Fibroblast of the aortic adventitia (primary cell): ENCODE data around the gene MEG3. TPM values are rescaled to one million over a fixed set of nuclear protein-coding genes. Genes with fewer than 3 reads are reported as not detected.

Source experiments
- DNase-seq: peaks from one replicate; pipeline ENCODE4 v3.0.0-alpha.2; 2010; ENCODE audit warnings: low read depth
- H3K4me3 ChIP-seq: 2 replicates; pipeline ENCODE4 v1.5.1; 2011; ENCODE audit warnings: low read depth, mild to moderate bottlenecking, control low read depth, low read length, moderate library complexity
- total RNA-seq: library from RNA; depleted of rRNA; stranded (reverse); fragments of >200 nt; gene quantifications from 2 replicates; pipeline ENCODE4 v1.2.3, GENCODE V29; 2012; ENCODE audit warnings: low replicate concordance
- TF ChIP-seq, protein P1 (sequence below): IDR thresholded peaks from 2 replicates; pipeline ENCODE4 v1.5.1; 2011; ENCODE audit warnings: mild to moderate bottlenecking, low read length, control low read depth, inconsistent platforms; ENCODE audit not compliant: insufficient read depth

The MEG3 gene
- total RNA-seq, 1 donor = 155 TPM

DNA sequence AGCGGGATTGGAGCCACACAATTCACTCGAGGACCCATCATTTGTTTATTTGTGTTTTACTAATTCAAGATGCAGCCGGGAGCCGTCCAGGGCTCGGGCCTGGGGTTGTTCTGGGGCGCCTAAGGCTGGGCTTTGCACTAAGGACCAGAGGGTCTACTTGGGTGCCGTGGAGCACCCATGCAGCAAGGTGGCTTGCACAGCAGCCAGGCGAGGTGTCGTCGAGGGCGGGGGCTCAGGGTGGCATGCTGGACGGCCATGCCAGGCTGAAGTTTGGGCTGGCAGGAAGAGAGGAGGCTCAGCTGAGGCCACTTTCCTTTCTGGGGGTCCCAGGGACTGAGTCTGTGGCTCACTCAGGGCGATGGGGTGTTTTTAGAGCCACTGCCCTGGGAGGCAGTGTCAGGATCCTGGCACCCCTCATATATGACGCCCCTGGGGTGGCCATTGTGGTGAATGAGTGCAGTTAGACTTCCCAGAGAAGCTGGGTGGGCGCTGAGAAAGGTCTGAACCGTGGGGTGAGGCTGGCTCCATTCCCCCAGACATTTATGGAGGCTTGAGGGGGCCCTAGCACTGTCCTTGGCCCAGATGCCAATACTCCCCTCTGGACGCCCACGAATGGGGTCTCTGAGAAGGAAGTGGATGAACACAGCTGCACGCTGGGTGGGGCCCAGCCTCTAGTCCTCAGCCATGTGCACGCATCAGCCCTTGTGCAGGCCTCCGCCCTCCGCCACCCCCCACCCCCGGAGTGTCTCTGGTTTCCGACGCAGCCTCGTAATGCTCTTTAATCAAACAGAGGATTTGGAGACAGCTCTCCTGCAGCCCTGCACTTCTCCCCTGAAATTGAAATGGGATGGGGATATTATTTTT lies 11.3 kb downstream of the MEG3 start:
- no peak overlapping the region for H3K4me3 ChIP-seq
- TF ChIP-seq, protein P1, sequence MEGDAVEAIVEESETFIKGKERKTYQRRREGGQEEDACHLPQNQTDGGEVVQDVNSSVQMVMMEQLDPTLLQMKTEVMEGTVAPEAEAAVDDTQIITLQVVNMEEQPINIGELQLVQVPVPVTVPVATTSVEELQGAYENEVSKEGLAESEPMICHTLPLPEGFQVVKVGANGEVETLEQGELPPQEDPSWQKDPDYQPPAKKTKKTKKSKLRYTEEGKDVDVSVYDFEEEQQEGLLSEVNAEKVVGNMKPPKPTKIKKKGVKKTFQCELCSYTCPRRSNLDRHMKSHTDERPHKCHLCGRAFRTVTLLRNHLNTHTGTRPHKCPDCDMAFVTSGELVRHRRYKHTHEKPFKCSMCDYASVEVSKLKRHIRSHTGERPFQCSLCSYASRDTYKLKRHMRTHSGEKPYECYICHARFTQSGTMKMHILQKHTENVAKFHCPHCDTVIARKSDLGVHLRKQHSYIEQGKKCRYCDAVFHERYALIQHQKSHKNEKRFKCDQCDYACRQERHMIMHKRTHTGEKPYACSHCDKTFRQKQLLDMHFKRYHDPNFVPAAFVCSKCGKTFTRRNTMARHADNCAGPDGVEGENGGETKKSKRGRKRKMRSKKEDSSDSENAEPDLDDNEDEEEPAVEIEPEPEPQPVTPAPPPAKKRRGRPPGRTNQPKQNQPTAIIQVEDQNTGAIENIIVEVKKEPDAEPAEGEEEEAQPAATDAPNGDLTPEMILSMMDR = no peak
- DNase-seq = no peak

- H3K4me3 ChIP-seq = no peak overlapping the region
- TF ChIP-seq, protein P1 = no peak
- no peak for DNase-seq
Observed at GRCh38 chr14:100837805-100838350, 12.0 kb downstream of the MEG3 start.

DNA sequence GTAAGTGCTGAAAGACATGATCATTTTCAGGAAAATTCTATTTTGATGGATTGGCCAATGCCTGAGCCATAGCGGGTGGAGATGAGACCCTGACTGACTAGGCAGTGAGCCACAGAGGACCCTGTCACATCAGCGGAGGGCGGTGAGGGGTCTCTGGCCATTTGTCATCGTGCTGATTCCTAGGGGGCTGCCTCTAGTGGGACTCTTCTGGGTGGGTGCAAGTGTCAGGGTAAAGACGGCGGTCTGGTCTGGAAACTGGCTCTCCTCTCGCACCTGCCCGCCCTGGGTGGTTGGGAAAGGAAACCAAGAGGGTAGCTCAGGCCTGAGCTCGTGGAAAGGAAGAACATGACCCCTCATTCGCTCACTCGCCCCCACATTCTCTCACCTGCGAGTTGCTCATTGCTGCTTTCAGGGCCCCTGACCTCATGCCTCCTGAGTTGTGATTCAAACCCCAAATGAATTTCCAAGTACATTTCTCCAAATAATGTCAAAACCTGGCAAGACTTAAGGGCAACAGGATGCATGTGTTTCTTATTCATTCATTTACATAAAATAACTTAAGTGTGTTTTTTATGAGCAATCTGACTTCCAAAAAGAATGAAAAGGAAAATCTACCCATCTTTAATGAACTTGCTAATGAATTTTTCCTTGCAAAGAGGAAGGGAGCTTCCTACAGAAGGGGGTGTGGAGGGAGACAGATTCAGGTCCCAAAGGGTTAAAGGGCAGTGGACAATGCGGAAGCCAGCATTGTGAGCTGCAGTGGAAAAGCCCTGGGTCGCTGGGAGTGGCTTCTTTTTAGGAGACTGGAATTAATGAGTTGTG lies 12.8 kb downstream of the MEG3 start:
- no peak overlapping the region for H3K4me3 ChIP-seq
- TF ChIP-seq, protein P1 = no peak
- DNase-seq = peak; percentile 15

- TF ChIP-seq, protein P1 = no peak
- no peak overlapping the region for H3K4me3 ChIP-seq
- DNase-seq = no peak
Observed at GRCh38 chr14:100839315-100839585, 13.3 kb downstream of the MEG3 start.

GRCh38 chr14:100839681-100840111 lies 13.8 kb downstream of the MEG3 start:
- no peak overlapping the region for H3K4me3 ChIP-seq
- TF ChIP-seq, protein P1 = no peak
- no peak for DNase-seq

DNA sequence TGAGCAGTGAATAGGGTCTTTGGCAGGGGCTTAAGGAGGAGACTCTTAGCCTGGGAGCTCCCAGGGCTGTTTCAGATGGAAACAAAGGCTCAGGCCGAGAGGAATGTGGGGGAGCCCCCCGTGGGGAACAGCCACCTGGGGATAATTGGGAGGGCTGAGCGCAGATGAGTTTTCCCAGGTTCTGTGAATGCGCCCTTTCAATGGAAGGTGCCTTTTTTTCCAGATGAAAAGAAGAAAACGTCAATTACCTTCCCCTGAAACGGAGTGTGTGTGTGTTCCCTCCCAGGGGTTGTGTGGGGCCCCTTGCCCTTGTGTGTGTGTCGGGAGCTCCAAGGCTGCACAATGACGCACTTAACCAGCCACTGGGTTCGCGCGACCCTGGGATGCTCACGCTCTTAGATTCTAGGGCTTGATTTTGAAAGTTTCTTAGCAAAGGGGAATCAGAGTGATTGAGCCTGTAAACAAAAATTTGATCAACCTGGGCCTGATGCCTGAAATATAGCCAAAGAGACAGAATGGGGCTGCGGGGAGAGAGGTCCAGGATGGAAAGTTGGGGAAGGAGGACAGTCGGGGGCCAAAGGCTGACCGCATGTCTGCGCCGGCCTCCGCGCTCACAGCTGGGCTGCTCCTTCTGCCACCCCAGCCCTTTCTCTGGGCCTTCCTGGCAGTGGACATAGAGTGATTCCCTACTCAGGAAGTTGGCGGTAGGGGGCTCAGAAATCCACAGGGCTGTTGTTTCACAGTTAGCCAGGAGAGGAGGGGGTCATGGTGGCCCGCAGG lies 14.6 kb downstream of the MEG3 start:
- H3K4me3 ChIP-seq = no peak overlapping the region
- no peak for DNase-seq
- TF ChIP-seq, protein P1 = no peak
